HG02763 (cell line): Measurements from ENCODE around the gene NISCH.

Experiments
- ATAC-seq: cut with Tn5 transposase; IDR thresholded peaks from one replicate; pipeline ENCODE4 v1.9.1; 2021; ENCODE audit warnings: mild to moderate bottlenecking, moderate library complexity; ENCODE audit not compliant: unreplicated experiment

The NISCH gene

GRCh38 chr3:52488746-52489145, 33.3 kb downstream of the NISCH start:
- ATAC-seq, result no peak

GRCh38 chr3:52489453-52489852, 34.0 kb downstream of the NISCH start:
- ATAC-seq, result no peak

GRCh38 chr3:52490035-52490938, 34.9 kb downstream of the NISCH start:
- no peak for ATAC-seq

GRCh38 chr3:52490939-52491526, 35.6 kb downstream of the NISCH start:
- ATAC-seq, result no peak

GRCh38 chr3:52492059-52492458, 36.7 kb downstream of the NISCH start:
- no peak for ATAC-seq

GRCh38 chr3:52493232-52494017, 38.0 kb downstream of the NISCH start:
- ATAC-seq, result no peak

- ATAC-seq, result no peak
Observed at GRCh38 chr3:52494445-52494844, 39.0 kb downstream of the NISCH start.

GRCh38 chr3:52494886-52495495, 39.6 kb downstream of the NISCH start, which contains the start of gene STAB1:
TSS of gene STAB1 (plus strand) at chr3:52495338. CDS start at chr3:52495414, 76 bp downstream.
- no peak for ATAC-seq

- no peak for ATAC-seq
Observed at GRCh38 chr3:52495777-52496602, 40.6 kb downstream of the NISCH start.

- no peak for ATAC-seq
Observed at GRCh38 chr3:52498137-52499054, 43.0 kb downstream of the NISCH start.

GRCh38 chr3:52501046-52501445, 45.6 kb downstream of the NISCH start:
- ATAC-seq, result no peak

- no peak for ATAC-seq
Observed at GRCh38 chr3:52502001-52502400, 46.6 kb downstream of the NISCH start.

- no peak for ATAC-seq
Observed at GRCh38 chr3:52502808-52503350, 47.5 kb downstream of the NISCH start.

GRCh38 chr3:52503788-52504424, 48.5 kb downstream of the NISCH start:
- no peak for ATAC-seq

- ATAC-seq, result no peak
Observed at GRCh38 chr3:52504977-52505376, 49.6 kb downstream of the NISCH start.

GRCh38 chr3:52506266-52506966, 51.0 kb downstream of the NISCH start:
- ATAC-seq, result no peak

- ATAC-seq, result no peak
Observed at GRCh38 chr3:52507359-52507758, 52.0 kb downstream of the NISCH start.
